Esophagus squamous epithelium (tissue), 4 donors: ENCODE data around the gene SHQ1.

ENCODE experiments used
- CTCF ChIP-seq, 6 experiments: fragments of 450-650 bp in 4 of 6; fragments of 200-600 bp in 2 of 6; sonication (generic) in 2 of 6; IDR thresholded peaks; one replicate each; pipeline ENCODE4 v1.5.1; 2016 to 2019; ENCODE audit warnings: antibody characterized with exemption in 6 of 6, mild to moderate bottlenecking in 4 of 6, moderate library complexity in 4 of 6
- POLR2A ChIP-seq, 4 donors: fragments of 450-650 bp; IDR thresholded peaks; one replicate each; pipeline ENCODE4 v1.6.1; 2017; ENCODE audit warnings: antibody characterized with exemption in 4 of 4, mild to moderate bottlenecking in 4 of 4, moderate library complexity in 3 of 4

DNA sequence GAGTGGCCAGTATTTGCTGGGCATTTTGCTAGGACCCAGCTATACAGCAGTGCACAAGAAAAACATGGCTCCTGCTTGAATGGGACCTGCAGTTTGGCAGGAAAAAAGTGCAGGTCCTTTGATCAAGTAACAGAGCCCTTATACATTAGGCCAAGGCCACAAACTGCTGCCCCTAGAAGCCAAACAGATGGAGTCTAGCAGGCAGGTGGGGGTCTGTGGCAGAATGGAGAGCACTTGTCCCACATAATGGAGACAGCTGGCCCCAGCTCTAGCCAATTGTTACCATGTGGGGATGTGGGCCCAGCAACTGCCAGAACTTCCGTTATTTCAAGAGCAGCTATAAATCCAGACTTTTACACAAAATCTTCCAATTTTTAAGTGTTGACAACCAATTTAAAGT, 79.3 kb downstream of the SHQ1 start:
- TF ChIP-seq POLR2A (IDR thresholded peaks at IDR 0.05) (no peak), CTCF (IDR thresholded peaks at IDR 0.05) (no peak)
